Measurements from ENCODE around the gene MRPL34. TPM values are rescaled to one million over a fixed set of nuclear protein-coding genes. Genes with fewer than 3 reads are reported as not detected.
A peak's percentile ranks its signal among the peaks of the same experiment; 100 is the strongest.

MRPL34 gene
- total RNA-seq, 1 donor from 2014 or later: 64.8 TPM

DNA sequence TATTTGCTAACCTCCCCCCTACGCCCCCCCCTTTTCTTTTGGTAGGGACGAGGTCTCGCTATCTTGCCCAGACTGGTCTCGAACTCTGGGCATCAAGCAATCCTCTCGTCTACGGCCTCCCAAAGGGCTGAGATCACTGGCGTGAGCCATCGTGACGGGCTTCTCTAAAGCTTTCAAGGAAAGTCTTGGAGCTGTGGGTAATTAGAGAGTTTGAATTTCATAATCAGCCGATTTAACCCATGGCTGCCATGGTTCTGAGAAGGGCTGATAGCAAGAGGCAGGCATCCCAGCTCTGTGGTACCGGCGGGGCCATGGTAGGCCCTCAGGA, 1.8 kb upstream of the MRPL34 start:
- Mint-ChIP-seq H3K4me3 (ENCODE audit: unreplicated experiment) (peak overlapping the region; percentile 51), H3K27ac (ENCODE audit: unreplicated experiment) (no peak overlapping the region), H3K4me1 (ENCODE audit: low read depth, unreplicated experiment) (peaks cover 1% of the 10 kb centered on the region), H3K36me3 (ENCODE audit: low read depth, unreplicated experiment) (peaks cover 2% of the 10 kb centered on the region), H3K9me3 (ENCODE audit: unreplicated experiment) (no peaks in the 10 kb centered on the region), H3K27me3 (ENCODE audit: low read depth, unreplicated experiment) (no peaks in the 10 kb centered on the region)
- Histone ChIP-seq H3K9ac (ENCODE audit: low read length) (no peak overlapping the region), H3K27ac (ENCODE audit: low read depth, low read length) (no peak overlapping the region), H3K9me3 (ENCODE audit: insufficient read depth, low read depth, low read length) (no peaks in the 10 kb centered on the region), H3K4me2 (ENCODE audit: low read length) (peak overlapping the region; percentile 87), H2AFZ (ENCODE audit: low read depth, low read length) (peak overlapping the region; percentile 15), H3K4me3 (ENCODE audit: insufficient read depth, low read depth, low read length) (no peak overlapping the region), H3K79me2 (ENCODE audit: insufficient read depth, low read length) (peaks cover 7% of the 10 kb centered on the region), H3K4me1 (ENCODE audit: insufficient read depth, low read length) (peaks cover 12% of the 10 kb centered on the region), H3K27me3 (ENCODE audit: insufficient read depth, low read length) (no peaks in the 10 kb centered on the region), H4K20me1 (ENCODE audit: insufficient read depth, low read length) (peaks cover 3% of the 10 kb centered on the region), H3K36me3 (ENCODE audit: insufficient read depth, low read length) (no peaks in the 10 kb centered on the region)
- no peak for FAIRE-seq
- DNase-seq (ENCODE audit: low read depth): no peak
- TF ChIP-seq, protein P1, sequence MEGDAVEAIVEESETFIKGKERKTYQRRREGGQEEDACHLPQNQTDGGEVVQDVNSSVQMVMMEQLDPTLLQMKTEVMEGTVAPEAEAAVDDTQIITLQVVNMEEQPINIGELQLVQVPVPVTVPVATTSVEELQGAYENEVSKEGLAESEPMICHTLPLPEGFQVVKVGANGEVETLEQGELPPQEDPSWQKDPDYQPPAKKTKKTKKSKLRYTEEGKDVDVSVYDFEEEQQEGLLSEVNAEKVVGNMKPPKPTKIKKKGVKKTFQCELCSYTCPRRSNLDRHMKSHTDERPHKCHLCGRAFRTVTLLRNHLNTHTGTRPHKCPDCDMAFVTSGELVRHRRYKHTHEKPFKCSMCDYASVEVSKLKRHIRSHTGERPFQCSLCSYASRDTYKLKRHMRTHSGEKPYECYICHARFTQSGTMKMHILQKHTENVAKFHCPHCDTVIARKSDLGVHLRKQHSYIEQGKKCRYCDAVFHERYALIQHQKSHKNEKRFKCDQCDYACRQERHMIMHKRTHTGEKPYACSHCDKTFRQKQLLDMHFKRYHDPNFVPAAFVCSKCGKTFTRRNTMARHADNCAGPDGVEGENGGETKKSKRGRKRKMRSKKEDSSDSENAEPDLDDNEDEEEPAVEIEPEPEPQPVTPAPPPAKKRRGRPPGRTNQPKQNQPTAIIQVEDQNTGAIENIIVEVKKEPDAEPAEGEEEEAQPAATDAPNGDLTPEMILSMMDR (IDR thresholded peaks at IDR 0.05; ENCODE audit: insufficient read depth, low read depth, low read length): no peak
- TF ChIP-seq EZH2 (IDR thresholded peaks at IDR 0.05; ENCODE audit: insufficient read depth, low read length): no peak

DNA sequence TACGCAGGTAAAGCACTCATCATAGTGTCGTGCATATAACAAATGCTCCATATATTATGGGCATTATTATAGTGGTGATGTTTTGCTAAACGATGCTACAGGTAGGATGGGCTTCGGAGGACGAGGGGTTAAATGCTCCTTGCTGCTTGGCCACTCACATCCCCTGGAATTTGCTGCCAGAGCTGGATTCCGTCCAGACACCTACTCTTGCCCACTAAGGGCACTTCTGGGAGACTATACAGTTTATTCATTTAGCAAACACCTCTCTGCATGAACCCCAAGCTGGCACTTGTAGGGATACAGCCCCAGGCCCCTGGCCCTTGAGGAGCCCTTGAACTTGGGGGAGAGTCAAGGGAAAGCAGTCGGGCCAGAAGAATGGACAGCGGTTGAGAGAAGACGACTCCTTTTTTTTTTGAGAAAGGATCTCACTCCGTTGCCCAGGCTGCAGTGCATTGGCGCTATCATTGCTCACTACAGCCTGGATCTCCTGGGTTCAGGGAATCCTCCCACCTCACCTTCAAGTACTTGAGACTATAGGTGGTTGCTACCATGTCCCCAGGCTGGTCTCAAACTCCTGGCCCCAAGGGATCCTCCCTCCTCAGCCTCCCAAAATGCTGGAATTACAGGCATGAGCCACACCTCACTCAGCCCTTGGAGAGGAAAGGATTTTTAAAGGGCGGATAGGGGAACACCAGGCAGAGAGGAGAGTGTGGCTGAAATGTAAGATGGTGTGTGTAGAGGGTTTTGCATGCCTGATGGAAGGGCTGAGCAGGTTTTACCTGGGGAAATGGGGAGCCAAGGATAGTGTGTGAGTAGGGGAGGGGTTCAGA, 1.1 kb upstream of the MRPL34 start:
- peaks cover 12% of the 10 kb centered on the region for H3K4me1 ChIP-seq (ENCODE audit: insufficient read depth, low read length)
- DNase-seq (ENCODE audit: low read depth) (no peak), FAIRE-seq (no peak)
- no peak overlapping the region for H3K27ac ChIP-seq (ENCODE audit: low read depth, low read length)
- no peaks in the 10 kb centered on the region for H3K9me3 Mint-ChIP-seq (ENCODE audit: unreplicated experiment)
- no peak overlapping the region for H3K4me3 ChIP-seq (ENCODE audit: insufficient read depth, low read depth, low read length)
- peaks cover 10% of the 10 kb centered on the region for H3K79me2 ChIP-seq (ENCODE audit: insufficient read depth, low read length)
- H3K36me3 Mint-ChIP-seq (ENCODE audit: low read depth, unreplicated experiment): peaks cover 2% of the 10 kb centered on the region
- H3K36me3 ChIP-seq (ENCODE audit: insufficient read depth, low read length): no peaks in the 10 kb centered on the region
- H3K4me2 ChIP-seq (ENCODE audit: low read length): peak overlapping the region; percentile 93
- H3K4me1 Mint-ChIP-seq (ENCODE audit: low read depth, unreplicated experiment): peaks cover 1% of the 10 kb centered on the region
- no peak overlapping the region for H3K9ac ChIP-seq (ENCODE audit: low read length)
- H2AFZ ChIP-seq (ENCODE audit: low read depth, low read length): no peak overlapping the region
- no peaks in the 10 kb centered on the region for H3K9me3 ChIP-seq (ENCODE audit: insufficient read depth, low read depth, low read length)
- TF ChIP-seq EZH2 (IDR thresholded peaks at IDR 0.05; ENCODE audit: insufficient read depth, low read length): no peak
- TF ChIP-seq, protein P1 (IDR thresholded peaks at IDR 0.05; ENCODE audit: insufficient read depth, low read depth, low read length): no peak
- H3K27me3 ChIP-seq (ENCODE audit: insufficient read depth, low read length): no peaks in the 10 kb centered on the region
- peak overlapping the region; percentile 84 for H3K27ac Mint-ChIP-seq (ENCODE audit: unreplicated experiment)
- H3K27me3 Mint-ChIP-seq (ENCODE audit: low read depth, unreplicated experiment): no peaks in the 10 kb centered on the region
- H4K20me1 ChIP-seq (ENCODE audit: insufficient read depth, low read length): peaks cover 3% of the 10 kb centered on the region
- peak overlapping the region; percentile 85 for H3K4me3 Mint-ChIP-seq (ENCODE audit: unreplicated experiment)

- Mint-ChIP-seq H3K9me3 (ENCODE audit: unreplicated experiment) (no peaks in the 10 kb centered on the region), H3K27me3 (ENCODE audit: low read depth, unreplicated experiment) (no peaks in the 10 kb centered on the region), H3K4me3 (ENCODE audit: unreplicated experiment) (peak overlapping the region; percentile 85), H3K36me3 (ENCODE audit: low read depth, unreplicated experiment) (peaks cover 2% of the 10 kb centered on the region), H3K27ac (ENCODE audit: unreplicated experiment) (peak overlapping the region; percentile 84), H3K4me1 (ENCODE audit: low read depth, unreplicated experiment) (peaks cover 1% of the 10 kb centered on the region)
- H4K20me1 ChIP-seq (ENCODE audit: insufficient read depth, low read length): peaks cover 6% of the 10 kb centered on the region
- no peak overlapping the region for H3K27ac ChIP-seq (ENCODE audit: low read depth, low read length)
- H3K9me3 ChIP-seq (ENCODE audit: insufficient read depth, low read depth, low read length): no peaks in the 10 kb centered on the region
- peaks cover 16% of the 10 kb centered on the region for H3K79me2 ChIP-seq (ENCODE audit: insufficient read depth, low read length)
- FAIRE-seq (no peak), DNase-seq (ENCODE audit: low read depth) (no peak)
- peak overlapping the region; percentile 72 for H3K4me3 ChIP-seq (ENCODE audit: insufficient read depth, low read depth, low read length)
- no peak for TF ChIP-seq EZH2 (IDR thresholded peaks at IDR 0.05; ENCODE audit: insufficient read depth, low read length)
- TF ChIP-seq, protein P1 (IDR thresholded peaks at IDR 0.05; ENCODE audit: insufficient read depth, low read depth, low read length): no peak
- H3K4me1 ChIP-seq (ENCODE audit: insufficient read depth, low read length): peaks cover 13% of the 10 kb centered on the region
- H3K4me2 ChIP-seq (ENCODE audit: low read length): peak overlapping the region; percentile 93
- H3K9ac ChIP-seq (ENCODE audit: low read length): no peak overlapping the region
- H3K27me3 ChIP-seq (ENCODE audit: insufficient read depth, low read length): no peaks in the 10 kb centered on the region
- H3K36me3 ChIP-seq (ENCODE audit: insufficient read depth, low read length): no peaks in the 10 kb centered on the region
- peak overlapping the region; percentile 90 for H2AFZ ChIP-seq (ENCODE audit: low read depth, low read length)
Measured at GRCh38 chr19:17305216-17305516, 506 bp upstream of the MRPL34 start.
